Gastrocnemius medialis (tissue), 4 donors: Measurements from ENCODE around the gene TSSK6. TPM values are rescaled to one million over a fixed set of nuclear protein-coding genes. Genes with fewer than 3 reads are reported as not detected.

Source experiments
- ATAC-seq, 2 donors: fragments of 150-250 bp; one replicate each; pipeline ENCODE4 v1.9.1; 2016
- DNase-seq, 2 donors: peaks; one replicate each; pipeline ENCODE4 v3.0.0-alpha.2; 2019
- H3K27ac ChIP-seq, 4 donors: fragments of 200-600 bp; sonication (generic); 1 replicate in 1 of 4; 2 replicates in 3 of 4; pipeline ENCODE4 v1.5.1; 2016 to 2018; ENCODE audit warnings: mild to moderate bottlenecking in 2 of 4, moderate library complexity in 1 of 4
- H3K27me3 ChIP-seq, 3 donors: fragments of 200-600 bp; sonication (generic) in 2 of 3; 1 replicate in 1 of 3; 2 replicates in 2 of 3; pipeline versions ENCODE4 v1.5.1 to v1.6.0; 2016 to 2019; ENCODE audit warnings: mild to moderate bottlenecking in 1 of 3, moderate library complexity in 1 of 3
- H3K36me3 ChIP-seq, 2 donors: fragments of 200-600 bp; sonication (generic) in 1 of 2; one replicate each; pipeline ENCODE4 v1.5.1; 2017 to 2018
- H3K4me1 ChIP-seq, 2 donors: fragments of 200-600 bp; sonication (generic) in 1 of 2; one replicate each; pipeline ENCODE4 v1.5.1; 2016 to 2017; ENCODE audit warnings: mild to moderate bottlenecking in 2 of 2
- H3K4me3 ChIP-seq, 4 donors: fragments of 200-600 bp; sonication (generic) in 3 of 4; 1 replicate in 1 of 4; 2 replicates in 3 of 4; pipeline ENCODE4 v1.5.1; 2016 to 2019; ENCODE audit warnings: mild to moderate bottlenecking in 2 of 4
- H3K9me3 ChIP-seq, 3 donors: fragments of 200-600 bp; sonication (generic) in 2 of 3; 1 replicate in 1 of 3; 2 replicates in 2 of 3; pipeline ENCODE4 v1.5.1; 2016 to 2019
- CTCF ChIP-seq, 5 experiments: fragments of 450-650 bp in 3 of 5; fragments of 200-600 bp in 2 of 5; sonication (generic) in 2 of 5; IDR thresholded peaks in 4 of 5; conservative IDR thresholded peaks in 1 of 5; 1 replicate in 4 of 5; 2 replicates in 1 of 5; pipeline ENCODE4 v1.5.1; 2016 to 2019; ENCODE audit warnings: antibody characterized with exemption in 5 of 5, mild to moderate bottlenecking in 3 of 5, moderate library complexity in 3 of 5
- POLR2A ChIP-seq, 2 donors: fragments of 450-650 bp; IDR thresholded peaks; one replicate each; pipeline ENCODE4 v1.6.1; 2017; ENCODE audit warnings: antibody characterized with exemption in 2 of 2, mild to moderate bottlenecking in 2 of 2, moderate library complexity in 2 of 2
- in situ Hi-C, 4 donors: fragments of 200-750 bp; cut with MboI; loops; one replicate each; pipeline versions ENCODE4 v1.15.0 to v1.8.0; 2017; ENCODE audit warnings: low sequenced_read_pairs in 4 of 4
- intact Hi-C: fragments of 100-400 bp; cut with DNase I; formaldehyde crosslinking; loops from one replicate; pipeline ENCODE4 v1.15.1; 2023; ENCODE audit warnings: low total_unique reads
- total RNA-seq, 4 donors: library from RNA; depleted of rRNA; stranded (reverse); fragments of >200 nt; gene quantifications; one replicate each; pipeline versions ENCODE4 v1.1.0 to v1.2.3, GENCODE V29; 2016

Gene TSSK6
- total RNA-seq, 4 donors from 2014 or later: 0.80 to 1.7 TPM; not detected in 2

DNA sequence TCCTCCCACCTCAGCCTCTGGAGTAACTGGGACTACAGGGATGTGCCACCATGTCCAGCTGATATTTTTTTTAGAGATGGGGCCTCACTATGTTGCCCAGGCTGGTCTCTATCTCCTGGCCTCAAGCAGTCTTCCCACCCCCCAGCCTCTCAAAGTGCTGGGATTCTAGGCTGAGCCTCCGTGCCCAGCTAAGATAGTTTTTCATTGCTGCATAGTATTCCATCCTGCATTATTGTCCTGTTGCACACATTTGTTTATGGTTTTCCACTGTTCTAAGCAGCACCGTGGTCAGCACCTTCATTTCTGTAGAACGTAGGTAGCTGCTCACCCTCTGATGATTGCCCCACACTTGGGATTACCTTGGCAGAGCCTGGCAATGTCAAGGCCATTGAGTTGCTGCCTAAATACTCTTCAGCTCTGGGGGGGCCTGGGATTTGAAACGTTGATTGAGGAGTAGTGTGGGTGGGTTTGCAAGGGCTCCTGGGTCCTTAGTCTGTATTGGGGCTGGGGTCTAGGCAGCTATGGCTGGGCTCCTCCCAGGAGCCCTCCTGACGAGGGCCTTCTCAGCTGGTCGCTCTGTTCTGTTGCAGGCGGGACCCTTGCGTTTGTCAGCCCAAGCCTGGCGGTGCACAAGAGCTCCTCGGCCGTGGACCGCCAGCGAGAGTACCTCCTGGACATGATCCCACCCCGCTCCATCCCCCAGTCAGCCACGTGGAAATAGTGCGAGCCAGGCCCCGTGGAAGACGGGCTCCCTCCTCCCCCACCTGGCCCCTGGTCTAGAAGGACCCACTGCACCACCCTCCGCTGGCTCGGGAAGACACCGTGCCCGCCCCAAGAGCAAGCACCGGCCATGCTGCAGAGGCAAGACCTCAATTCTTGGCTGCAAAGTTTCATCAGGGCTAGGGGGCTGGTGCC lies 10.3 kb downstream of the TSSK6 start:
- Histone ChIP-seq H3K27ac (no peak overlapping the region), H3K27me3 (no peaks in the 10 kb centered on the region), H3K9me3 (no peaks in the 10 kb centered on the region), H3K4me1 (no peaks in the 10 kb centered on the region), H3K36me3 (peaks cover 0 to 72% of the 10 kb centered on the region in 2 donors), H3K4me3 (no peak overlapping the region)
- TF ChIP-seq CTCF (IDR thresholded peaks at IDR 0.05 in 4 of 5, conservative IDR thresholded peaks at IDR 0.05 in 1 of 5): no peak
- no peak for TF ChIP-seq POLR2A (IDR thresholded peaks at IDR 0.05)
- DNase-seq (no peak), ATAC-seq (no peak)
- intact Hi-C loops (no loop called here), in situ Hi-C loops (no loop called here)

DNA sequence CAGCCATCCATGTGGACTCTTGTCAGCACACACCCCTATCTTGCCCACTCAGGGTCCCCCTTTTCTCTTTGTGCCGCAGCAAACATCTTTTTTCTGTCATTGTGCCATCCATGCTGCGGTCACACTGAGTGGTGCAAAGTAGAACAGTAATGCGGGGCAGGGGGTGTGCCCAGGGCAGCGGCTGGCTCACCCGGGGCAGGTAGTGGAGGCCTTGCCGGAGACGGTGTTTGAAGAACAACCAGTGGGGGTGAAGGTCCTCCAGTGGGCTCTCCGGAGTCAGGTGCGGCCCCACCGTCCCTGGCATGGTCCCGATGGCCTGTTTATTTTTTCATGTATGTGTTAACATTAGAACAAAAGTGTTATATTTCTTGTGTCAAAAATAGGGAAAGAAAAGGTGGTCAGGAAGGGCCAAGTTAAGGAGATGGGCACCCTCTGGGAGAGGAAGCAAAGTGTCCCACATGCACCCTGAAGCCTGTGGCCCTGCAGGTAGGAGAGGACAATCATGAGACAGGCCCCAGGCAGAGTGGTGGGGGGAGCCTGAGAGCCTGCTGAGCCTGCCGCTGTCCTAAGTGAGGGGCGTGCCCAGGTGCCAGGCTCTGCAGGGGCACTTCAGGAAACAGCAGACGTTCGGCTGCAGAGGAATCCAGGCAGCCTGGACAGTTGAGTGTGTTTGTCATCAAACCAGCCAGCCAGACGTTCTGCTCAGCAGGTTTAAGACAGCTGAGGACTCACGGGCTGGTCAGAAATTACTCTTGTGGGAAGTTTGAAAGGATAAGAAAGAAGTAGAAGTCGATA lies 12.3 kb downstream of the TSSK6 start:
- Histone ChIP-seq H3K27me3 (no peaks in the 10 kb centered on the region), H3K4me3 (no peak overlapping the region), H3K36me3 (peaks cover 0 to 92% of the 10 kb centered on the region in 2 donors), H3K4me1 (no peaks in the 10 kb centered on the region), H3K27ac (no peak overlapping the region), H3K9me3 (no peaks in the 10 kb centered on the region)
- in situ Hi-C loops: no loop called here
- no peak for TF ChIP-seq POLR2A (IDR thresholded peaks at IDR 0.05)
- intact Hi-C loops: no loop called here
- no peak for DNase-seq
- no peak for ATAC-seq

- H3K9me3 ChIP-seq: no peaks in the 10 kb centered on the region
- H3K36me3 ChIP-seq: peaks cover 0 to 96% of the 10 kb centered on the region in 2 donors
- no peaks in the 10 kb centered on the region for H3K4me1 ChIP-seq
- TF ChIP-seq CTCF (IDR thresholded peaks at IDR 0.05 in 4 of 5, conservative IDR thresholded peaks at IDR 0.05 in 1 of 5): no peak
- TF ChIP-seq POLR2A (IDR thresholded peaks at IDR 0.05): no peak
- DNase-seq (no peak), ATAC-seq (no peak)
- in situ Hi-C loops (no loop called here), intact Hi-C loops (no loop called here)
- H3K27ac ChIP-seq: no peak overlapping the region
- no peaks in the 10 kb centered on the region for H3K27me3 ChIP-seq
- no peak overlapping the region for H3K4me3 ChIP-seq
Observed at GRCh38 chr19:19502281-19502680, 13.1 kb downstream of the TSSK6 start.

- in situ Hi-C loops: no loop called here
Observed at GRCh38 chr19:19501798-19502197, 13.6 kb downstream of the TSSK6 start.

More at GRCh38 chr19:19501798-19502197, 13.6 kb downstream of the TSSK6 start:
- no peaks in the 10 kb centered on the region for H3K27me3 ChIP-seq
- H3K4me3 ChIP-seq: no peak overlapping the region
- intact Hi-C loops: no loop called here
- no peaks in the 10 kb centered on the region for H3K4me1 ChIP-seq
- no peak for DNase-seq
- no peak for ATAC-seq
- H3K27ac ChIP-seq: no peak overlapping the region
- peaks cover 0 to 95% of the 10 kb centered on the region in 2 donors for H3K36me3 ChIP-seq
- no peak for TF ChIP-seq CTCF (IDR thresholded peaks at IDR 0.05 in 4 of 5, conservative IDR thresholded peaks at IDR 0.05 in 1 of 5)
- no peak for TF ChIP-seq POLR2A (IDR thresholded peaks at IDR 0.05)
- H3K9me3 ChIP-seq: no peaks in the 10 kb centered on the region
